Mammary epithelial cell (primary cell): ENCODE data around the gene CCL27.

Experiments
- CTCF ChIP-seq, 2 donors: IDR thresholded peaks in 1 of 2; conservative IDR thresholded peaks in 1 of 2; 2 replicates each; pipeline ENCODE4 v1.5.1; 2011 to 2012; ENCODE audit warnings: inconsistent platforms in 2 of 2, low read length in 2 of 2, mild to moderate bottlenecking in 2 of 2, control low read depth in 1 of 2, low read depth in 1 of 2; ENCODE audit not compliant: insufficient read depth in 1 of 2; ENCODE audit errors: extremely low read depth in 1 of 2
- EZH2 ChIP-seq: IDR thresholded peaks from 2 replicates; pipeline ENCODE4 v1.6.1; 2012; ENCODE audit warnings: low read length, inconsistent platforms, borderline replicate concordance

GRCh38 chr9:34637356-34638137, 24.9 kb downstream of the CCL27 start, which contains the start of gene SIGMAR1:
- TF ChIP-seq CTCF (conservative IDR thresholded peaks at IDR 0.05 in 1 of 2, IDR thresholded peaks at IDR 0.05 in 1 of 2; ENCODE audit: extremely low read depth in 1 of 2, insufficient read depth in 1 of 2, low read depth in 1 of 2, low read length in 2 of 2) (no peak), EZH2 (no peak)
